SU-DHL-6 (cell line): ENCODE results near the gene CALN1.

ENCODE experiments used
- CTCF ChIP-seq: fragments of 200-600 bp; sonication (generic); IDR thresholded peaks from one replicate; pipeline ENCODE4 v1.5.1; 2017; ENCODE audit warnings: antibody characterized with exemption, mild to moderate bottlenecking, low read length, moderate library complexity; ENCODE audit not compliant: insufficient read depth, poor library complexity, severe bottlenecking
- EZH2phosphoT487 ChIP-seq: fragments of 200-600 bp; sonication (generic), shearing (Covaris generic); conservative IDR thresholded peaks from 2 replicates; pipeline ENCODE4 v1.6.1; 2018; ENCODE audit warnings: mild to moderate bottlenecking, antibody characterized with exemption, low read length, moderate library complexity, mixed read lengths

GRCh38 chr7:72196176-72196575 lies 216.0 kb downstream of the CALN1 start:
- TF ChIP-seq CTCF: no peak
- no peak for TF ChIP-seq EZH2phosphoT487
